Motor neuron (in vitro differentiated cells): ENCODE data around the gene FAM168A. TPM values are rescaled to one million over a fixed set of nuclear protein-coding genes. Genes with fewer than 3 reads are reported as not detected.

Experiments used
- ATAC-seq, 8 experiments: fragments of 200-7000 bp; cut with Tn5 transposase; replicated peaks in 6 of 8; 2 replicates each; pipeline ENCODE4 v1.8.0; 2021; ENCODE audit warnings: mild to moderate bottlenecking in 8 of 8, moderate library complexity in 8 of 8
- H3K27ac ChIP-seq, 2 donors: fragments of 250-450 bp; sonication (Bioruptor Pico); 2 replicates each; pipeline ENCODE4 v1.9.0; 2021; ENCODE audit warnings: antibody characterized with exemption in 2 of 2, mild to moderate bottlenecking in 2 of 2, moderate library complexity in 1 of 2
- H3K4me1 ChIP-seq, 2 donors: fragments of 250-450 bp; sonication (Bioruptor Pico); replicated peaks in 1 of 2; 2 replicates each; pipeline ENCODE4 v1.6.1; 2021; ENCODE audit warnings: antibody characterized with exemption in 2 of 2, mild to moderate bottlenecking in 2 of 2, moderate library complexity in 1 of 2
- H3K4me3 ChIP-seq, 5 donors: fragments of 250-450 bp; sonication (Bioruptor Pico); 2 replicates each; pipeline ENCODE4 v1.9.0; 2021; ENCODE audit warnings: antibody characterized with exemption in 5 of 5, mild to moderate bottlenecking in 5 of 5, moderate library complexity in 4 of 5
- WGBS, 10 experiments: fragments of 450-650 bp; shearing (Covaris generic); methylation state at CpG; one replicate each; pipeline ENCODE4 v1.0.0; 2022; 5-methylcytosine and 5-hydroxymethylcytosine counted together
- in situ Hi-C, 9 experiments: fragments of 400-800 bp; cut with MboI; loops; one replicate each; pipeline ENCODE4 v1.15.0; 2021; ENCODE audit warnings: low sequenced_read_pairs in 9 of 9, low pct_unique_long_range_greater_than_20kb in 2 of 9; ENCODE audit not compliant: unreplicated experiment in 9 of 9
- total RNA-seq, 8 experiments: library from RNA; unstranded; fragments of 300-600 nt; gene quantifications; 2 replicates each; pipeline versions ENCODE4 v1.2.3 to v1.2.4, GENCODE V29; 2022

The FAM168A gene
- total RNA-seq, 8 experiments from 2014 or later = 33.2 to 82.3 (median 47.1) TPM

DNA sequence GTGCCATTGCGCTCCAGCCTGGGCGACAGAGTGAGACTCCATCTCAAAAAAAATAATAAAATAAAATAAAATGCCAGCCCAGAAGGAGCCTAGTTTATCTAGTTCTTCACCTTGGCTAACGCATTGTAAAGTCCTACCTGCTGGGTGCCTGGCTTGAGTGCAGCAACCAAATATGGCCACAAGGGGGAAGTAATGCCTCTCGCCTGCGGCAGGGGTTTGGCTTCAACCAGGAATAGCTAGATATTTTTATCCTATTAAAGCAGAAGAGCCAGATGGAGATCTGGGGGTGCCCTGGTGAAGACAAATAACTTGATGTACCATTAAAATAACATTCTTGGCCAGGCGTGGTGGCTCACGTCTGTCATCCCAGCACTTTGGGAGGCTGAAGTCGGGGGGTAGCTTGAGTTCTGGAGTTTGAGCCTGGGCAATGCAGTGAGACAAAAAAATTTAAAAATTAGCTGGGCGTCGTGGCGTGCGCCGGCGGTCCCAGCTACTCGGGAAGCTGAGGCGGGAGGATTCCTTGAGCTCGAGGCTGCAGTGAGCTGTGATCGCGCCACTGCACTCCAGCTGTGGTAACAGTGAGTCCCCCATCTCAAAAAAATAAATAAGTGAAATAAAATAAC, 27.9 kb upstream of the FAM168A start:
- in situ Hi-C loops = no loop called here

DNA sequence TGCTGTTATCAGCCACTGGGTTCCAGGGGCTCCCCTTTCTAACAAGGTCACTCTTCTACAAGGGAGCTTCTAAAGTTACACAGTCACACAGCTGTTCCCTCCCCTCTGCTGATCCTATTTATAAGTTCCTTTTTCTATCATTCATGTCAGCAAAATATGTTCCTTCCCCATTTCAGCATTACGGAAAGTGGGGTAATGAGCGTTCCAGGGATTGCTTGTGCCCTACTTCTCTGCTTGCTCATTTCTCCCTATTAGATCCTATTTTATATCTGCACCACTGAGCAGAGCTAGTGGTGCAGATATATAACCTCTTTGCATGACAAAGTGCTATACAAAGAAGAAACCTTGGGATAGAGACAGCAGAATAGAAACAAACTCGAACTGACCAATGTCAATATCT, 25.8 kb upstream of the FAM168A start:
- Histone ChIP-seq H3K27ac (no peak overlapping the region), H3K4me3 (no peak overlapping the region), H3K4me1 (peaks cover 0 to 2% of the 10 kb centered on the region in 2 donors)
- ATAC-seq = peak in 3 of 8 experiments; percentile 9 to 53 (median 52)
- 0 to 75% (median 30%) methylated on average over 1 to 3 of the region's 3 CpGs; no CpG with 5 or more reads in 2 of the 10 experiments for WGBS, 10 experiments
- in situ Hi-C loops = no loop called here

More for the DNA sequence above, 27.9 kb upstream of the FAM168A start:
- Histone ChIP-seq H3K4me1 (peaks cover 0 to 2% of the 10 kb centered on the region in 2 donors), H3K27ac (no peak overlapping the region), H3K4me3 (no peak overlapping the region)
- 3 to 75% (median 16%) methylated on average over 1 to 13 of the region's 19 CpGs for WGBS, 10 experiments
- peak; percentile 74 to 95 (median 84) for ATAC-seq

DNA sequence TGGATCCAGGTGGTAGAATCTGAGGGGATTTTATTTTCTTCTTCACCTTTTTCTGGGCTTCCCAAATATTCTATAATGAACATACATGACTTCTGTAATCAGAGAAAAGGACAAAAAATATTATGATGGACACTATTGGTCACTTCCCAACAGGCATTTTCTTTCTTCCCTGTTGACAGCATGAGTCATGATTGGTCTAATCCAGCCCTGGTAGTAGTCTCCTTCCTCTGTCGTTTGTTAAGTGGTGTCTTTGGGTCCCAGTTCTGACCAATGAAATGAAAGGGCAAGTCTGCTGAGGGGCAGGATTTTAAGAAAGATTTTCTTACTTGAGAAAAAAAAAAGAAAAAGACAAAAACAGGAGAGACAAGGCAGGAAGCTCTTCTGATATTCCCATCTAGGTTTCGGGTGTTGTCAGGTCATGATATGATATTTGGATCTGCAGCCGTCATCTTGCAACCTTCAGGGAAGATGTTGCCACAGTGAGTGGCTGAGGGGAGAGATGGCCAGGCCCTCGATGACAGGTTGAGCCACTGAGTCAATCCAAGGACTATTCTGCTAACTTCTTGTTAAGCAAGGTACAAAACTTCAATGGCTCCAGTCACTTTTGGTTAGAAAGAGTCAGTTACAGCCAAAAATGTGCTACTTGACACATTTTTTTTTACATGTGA, 25.1 kb upstream of the FAM168A start:
- H3K4me3 ChIP-seq = no peak overlapping the region
- no peak overlapping the region for H3K27ac ChIP-seq
- no peak for ATAC-seq
- H3K4me1 ChIP-seq = peaks cover 0 to 2% of the 10 kb centered on the region in 2 donors
- in situ Hi-C loops = no loop called here
- whole genome bisulfite sequencing, 10 experiments = 38 to 91% (median 60%) methylated on average over 1 to 4 of the region's 4 CpGs; no CpG with 5 or more reads in 1 of the 10 experiments

DNA sequence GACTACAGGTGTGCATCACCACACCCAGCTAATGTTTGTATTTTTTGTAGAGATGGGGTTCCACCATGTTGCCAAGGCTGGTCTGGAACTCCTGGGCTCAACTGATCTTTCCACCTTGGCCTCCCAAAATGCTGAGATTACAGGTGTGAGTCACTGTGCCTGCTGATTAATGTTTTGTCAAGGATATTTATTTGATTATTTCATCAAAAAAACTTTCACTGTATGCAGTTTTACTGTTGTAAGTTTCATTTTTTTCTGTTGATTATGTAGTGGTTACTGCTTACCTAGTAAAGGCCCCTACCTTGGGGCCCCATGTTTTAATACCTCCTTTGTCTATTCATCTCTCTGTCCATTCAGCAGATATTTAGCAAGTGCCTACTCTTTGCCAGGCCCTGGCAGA, 16.7 kb upstream of the FAM168A start:
- Histone ChIP-seq H3K4me1 (no peaks in the 10 kb centered on the region), H3K27ac (no peak overlapping the region), H3K4me3 (no peak overlapping the region)
- no peak for ATAC-seq
- in situ Hi-C loops = no loop called here

DNA sequence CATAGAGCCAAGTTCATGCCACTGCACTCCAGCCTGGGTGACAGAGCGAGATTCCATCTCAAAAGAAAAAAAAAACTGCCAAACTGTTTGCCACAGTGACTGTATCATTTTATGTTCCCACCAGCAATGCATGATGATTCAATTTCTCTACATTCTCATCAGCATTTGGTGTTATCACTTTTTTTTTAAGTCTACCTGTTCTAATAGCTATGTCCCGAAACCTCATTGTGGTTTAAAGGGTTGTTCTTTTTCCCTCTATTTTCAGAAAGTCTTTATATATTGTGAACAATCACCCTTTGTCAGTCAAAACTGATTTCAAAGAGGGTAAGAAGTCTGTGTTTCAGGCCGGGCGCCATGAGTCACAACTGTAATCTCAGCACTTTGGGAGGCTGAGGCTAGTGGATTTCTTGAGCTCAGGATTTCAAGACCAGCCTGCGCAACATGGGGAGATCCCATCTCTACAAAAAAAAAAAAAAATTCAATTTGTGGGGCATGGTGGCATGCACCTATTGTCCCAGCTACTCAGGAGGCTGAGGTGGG, 14.8 kb upstream of the FAM168A start:
- Histone ChIP-seq H3K4me3 (no peak overlapping the region), H3K27ac (no peak overlapping the region), H3K4me1 (no peaks in the 10 kb centered on the region)
- ATAC-seq = no peak
- WGBS, 10 experiments = 28 to 100% (median 91%) methylated on average over 1 to 5 of the region's 5 CpGs
- in situ Hi-C loops = no loop called here

DNA sequence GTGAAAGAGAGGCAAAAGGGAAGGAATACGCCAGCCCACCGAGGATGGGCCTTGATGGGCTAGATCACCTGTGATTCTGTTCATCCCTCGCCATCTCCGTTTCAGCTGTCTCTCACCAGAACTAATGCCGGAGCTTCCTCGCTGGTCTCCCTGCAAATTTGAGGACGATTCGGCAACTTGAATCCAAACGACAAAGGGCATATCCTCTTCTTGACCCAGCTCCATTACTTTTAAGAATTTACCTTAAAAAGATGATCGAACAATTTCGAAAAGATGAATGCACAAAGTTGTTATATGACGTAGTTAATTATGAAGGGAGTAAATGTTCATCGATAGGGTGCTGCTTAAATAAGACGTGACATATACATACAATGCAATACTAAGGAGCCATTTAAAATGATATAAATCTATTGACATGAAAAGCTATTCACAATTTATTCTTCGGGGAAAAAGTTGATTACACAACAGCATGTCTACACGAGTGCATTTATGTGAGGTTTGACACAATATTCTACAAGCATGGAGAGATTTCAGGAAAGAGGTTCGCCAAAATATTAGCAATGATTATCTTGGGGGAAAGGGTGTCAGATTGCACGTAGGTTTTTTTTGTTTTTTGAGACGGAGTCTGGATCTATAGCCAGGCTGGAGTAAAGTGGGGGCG, 937 bp upstream of the FAM168A start:
- Histone ChIP-seq H3K4me1 (peaks cover 14 to 18% of the 10 kb centered on the region in 2 donors), H3K27ac (peak overlapping the region; percentile 96 to 98), H3K4me3 (peak overlapping the region; percentile 73 to 90 (median 74))
- WGBS, 10 experiments = 6 to 53% (median 48%) methylated on average over 6 to 15 of the region's 20 CpGs; no CpG with 5 or more reads in 1 of the 10 experiments
- ATAC-seq = no peak
- in situ Hi-C loops = no loop called here

DNA sequence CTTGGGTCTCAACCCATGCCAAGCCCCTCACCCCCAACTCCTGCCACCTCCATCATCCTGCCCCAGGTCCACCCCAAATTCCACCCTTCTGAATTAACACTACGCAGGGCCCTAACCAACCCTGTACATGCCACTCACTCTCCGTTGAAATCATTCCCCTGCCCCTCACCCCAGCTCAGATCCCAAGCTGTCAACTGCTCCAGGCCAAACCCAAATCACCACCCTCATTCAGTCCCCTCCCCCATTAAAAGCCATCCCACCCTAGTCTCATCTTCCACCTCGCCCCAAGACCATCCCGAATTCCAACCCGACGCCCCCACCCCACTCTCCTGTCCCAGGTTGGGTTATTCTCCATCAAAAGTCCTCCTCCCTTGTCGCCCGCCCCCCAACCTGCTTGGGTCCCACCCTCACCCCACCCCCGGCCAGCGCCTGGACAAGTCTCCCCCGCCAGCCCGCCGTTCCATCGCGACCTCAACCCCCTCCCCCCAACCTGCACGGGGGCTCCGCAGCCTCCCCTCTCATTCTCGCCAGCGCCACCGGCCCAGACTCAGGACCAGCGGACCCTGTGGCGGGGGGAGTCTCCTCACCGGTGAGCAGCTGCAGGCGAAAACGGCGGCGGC, 466 bp downstream of the FAM168A start:
- H3K4me1 ChIP-seq = peaks cover 19 to 25% of the 10 kb centered on the region in 2 donors
- no CpG with 5 or more reads among the region's 27 CpGs for WGBS, 10 experiments
- H3K27ac ChIP-seq = peak overlapping the region; percentile 96 to 98
- ATAC-seq = peak in 5 of 8 experiments; percentile 0 to 51 (median 1)
- H3K4me3 ChIP-seq = peak overlapping the region; percentile 73 to 90 (median 74)
- in situ Hi-C loops = no loop called here

DNA sequence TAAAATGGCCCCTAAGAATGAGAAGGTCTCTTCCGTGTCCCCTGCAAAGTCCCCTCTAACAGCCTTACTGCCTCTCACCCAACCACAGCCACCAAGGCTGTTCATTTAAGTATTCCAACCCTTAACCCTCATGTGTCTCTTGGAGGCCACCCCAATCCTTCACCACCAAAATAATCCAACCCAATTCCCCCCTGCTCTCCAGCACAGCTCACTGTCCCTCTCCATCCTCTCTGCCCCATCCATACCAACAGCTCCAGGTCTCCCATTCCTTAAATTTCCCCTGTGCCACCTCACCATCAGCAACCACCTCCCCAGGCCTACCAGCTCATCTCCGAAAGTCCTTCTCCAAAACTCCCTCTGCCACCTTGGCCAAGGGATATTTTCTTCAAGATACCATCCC, 1.4 kb downstream of the FAM168A start:
- peak overlapping the region; percentile 73 to 90 (median 74) for H3K4me3 ChIP-seq
- peak overlapping the region in 1 of 2 donors; percentile 98 for H3K27ac ChIP-seq
- WGBS, 10 experiments = 60 to 100% (median 93%) methylated on average over 1 to 2 of the region's 2 CpGs; no CpG with 5 or more reads in 4 of the 10 experiments
- peaks cover 19 to 25% of the 10 kb centered on the region in 2 donors for H3K4me1 ChIP-seq
- ATAC-seq = no peak
- in situ Hi-C loops = no loop called here

DNA sequence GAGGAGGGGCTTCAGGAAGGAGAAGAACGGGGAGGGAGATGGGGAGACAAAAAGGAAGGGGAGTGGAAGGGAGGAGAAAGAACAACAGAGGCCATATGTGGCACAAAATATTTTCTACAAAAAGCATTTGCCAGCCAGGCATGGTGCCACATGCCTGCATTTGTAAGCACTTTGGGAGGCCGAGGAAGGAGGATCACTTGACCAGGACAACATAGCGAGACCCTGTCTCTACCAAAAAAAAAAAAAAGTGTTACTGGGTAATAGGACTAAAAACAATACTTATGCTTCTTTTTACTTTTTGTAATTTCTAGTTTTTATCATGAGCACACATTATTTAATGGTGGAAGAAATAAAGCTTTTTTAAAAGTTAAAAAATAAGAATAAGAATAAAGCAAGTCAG, 5.3 kb downstream of the FAM168A start:
- 46 to 100% (median 94%) methylated on average over 2 to 3 of the region's 3 CpGs; no CpG with 5 or more reads in 2 of the 10 experiments for WGBS, 10 experiments
- in situ Hi-C loops = no loop called here
- H3K4me1 ChIP-seq = peaks cover 22 to 30% of the 10 kb centered on the region in 2 donors
- H3K27ac ChIP-seq = no peak overlapping the region
- no peak overlapping the region for H3K4me3 ChIP-seq
- no peak for ATAC-seq

DNA sequence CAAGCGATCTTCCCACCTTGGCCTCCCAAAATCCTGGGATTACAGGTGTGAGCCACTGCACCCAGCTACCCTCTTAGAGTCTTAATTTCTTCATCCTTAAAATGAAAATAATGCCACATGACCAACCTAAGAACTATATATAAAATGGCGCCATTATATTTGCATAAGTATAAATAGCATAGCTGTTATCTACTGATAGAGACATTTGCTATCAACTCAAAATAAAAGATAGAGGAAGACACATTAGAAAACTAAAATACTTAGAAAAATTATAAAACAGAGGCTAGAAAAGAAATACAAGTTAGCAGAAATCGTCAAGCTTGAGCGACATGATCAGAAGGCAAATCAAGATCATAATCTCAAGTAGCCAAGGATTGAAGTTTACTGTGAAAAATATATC, 6.2 kb downstream of the FAM168A start:
- 70 to 100% (median 93%) methylated on average over 1 to 4 of the region's 4 CpGs; no CpG with 5 or more reads in 1 of the 10 experiments for WGBS, 10 experiments
- Histone ChIP-seq H3K27ac (no peak overlapping the region), H3K4me1 (peaks cover 20 to 30% of the 10 kb centered on the region in 2 donors), H3K4me3 (no peak overlapping the region)
- in situ Hi-C loops = no loop called here
- no peak for ATAC-seq

DNA sequence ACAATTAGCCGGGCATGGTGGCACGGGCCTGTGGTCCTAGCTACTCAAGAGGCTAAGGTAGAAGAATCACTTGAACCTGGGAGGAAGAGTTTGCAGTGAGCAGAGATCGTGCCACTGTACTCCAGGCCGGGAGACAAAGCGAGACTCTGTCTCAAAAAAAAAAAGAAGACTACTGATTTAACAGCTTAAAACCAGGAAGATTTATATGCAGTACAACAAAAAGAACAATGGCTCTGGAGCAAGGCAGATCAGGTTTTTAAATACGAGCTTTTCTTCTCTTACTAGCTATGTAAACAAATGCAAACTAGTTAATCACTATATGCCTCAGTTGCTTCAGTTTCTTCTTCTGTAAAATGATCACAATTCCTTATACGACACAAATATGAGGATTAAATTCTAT, 6.9 kb downstream of the FAM168A start:
- H3K4me1 ChIP-seq = peaks cover 13 to 24% of the 10 kb centered on the region in 2 donors
- H3K27ac ChIP-seq = no peak overlapping the region
- 23 to 93% (median 59%) methylated on average over 2 to 7 of the region's 7 CpGs; no CpG with 5 or more reads in 1 of the 10 experiments for WGBS, 10 experiments
- H3K4me3 ChIP-seq = no peak overlapping the region
- ATAC-seq = peak in 5 of 8 experiments; percentile 63 to 80 (median 67)
- in situ Hi-C loops = no loop called here

DNA sequence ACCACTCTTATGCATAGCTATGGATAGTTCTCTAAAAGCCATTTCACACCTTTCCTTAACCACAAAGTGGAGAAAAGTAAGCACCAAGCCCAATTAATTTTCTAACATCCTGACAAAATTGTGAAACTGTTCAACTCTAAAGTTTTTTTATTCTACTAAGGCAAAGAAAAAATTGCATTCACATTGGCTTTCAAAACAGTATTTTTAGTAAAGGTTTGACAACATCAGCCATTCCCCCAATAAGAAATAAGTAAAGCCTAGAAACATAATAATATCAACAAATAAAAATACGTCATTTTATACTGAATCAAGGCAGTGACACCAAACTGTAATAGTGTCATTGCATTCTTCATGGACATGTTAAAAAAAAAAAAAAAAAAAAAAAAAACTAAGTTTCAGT, 11.1 kb downstream of the FAM168A start:
- H3K4me3 ChIP-seq = no peak overlapping the region
- in situ Hi-C loops = no loop called here
- 86 to 100% (median 100%) methylated on average over 1 of the region's 1 CpG; no CpG with 5 or more reads in 1 of the 10 experiments for WGBS, 10 experiments
- no peak overlapping the region for H3K27ac ChIP-seq
- peaks cover 6 to 7% of the 10 kb centered on the region in 2 donors for H3K4me1 ChIP-seq
- ATAC-seq = no peak
